Activated CD8-positive, alpha-beta memory T cell treated with anti-CD3 and anti-CD28 coated beads, Interleukin-2, amount 50 U/mL, for 1 hour (primary cell): Measurements from ENCODE around the gene MTG2.

ENCODE experiments used
- DNase-seq: peaks from one replicate; pipeline ENCODE4 v3.0.0-alpha.2; 2020; ENCODE audit errors: extremely low read depth

The MTG2 gene

DNA sequence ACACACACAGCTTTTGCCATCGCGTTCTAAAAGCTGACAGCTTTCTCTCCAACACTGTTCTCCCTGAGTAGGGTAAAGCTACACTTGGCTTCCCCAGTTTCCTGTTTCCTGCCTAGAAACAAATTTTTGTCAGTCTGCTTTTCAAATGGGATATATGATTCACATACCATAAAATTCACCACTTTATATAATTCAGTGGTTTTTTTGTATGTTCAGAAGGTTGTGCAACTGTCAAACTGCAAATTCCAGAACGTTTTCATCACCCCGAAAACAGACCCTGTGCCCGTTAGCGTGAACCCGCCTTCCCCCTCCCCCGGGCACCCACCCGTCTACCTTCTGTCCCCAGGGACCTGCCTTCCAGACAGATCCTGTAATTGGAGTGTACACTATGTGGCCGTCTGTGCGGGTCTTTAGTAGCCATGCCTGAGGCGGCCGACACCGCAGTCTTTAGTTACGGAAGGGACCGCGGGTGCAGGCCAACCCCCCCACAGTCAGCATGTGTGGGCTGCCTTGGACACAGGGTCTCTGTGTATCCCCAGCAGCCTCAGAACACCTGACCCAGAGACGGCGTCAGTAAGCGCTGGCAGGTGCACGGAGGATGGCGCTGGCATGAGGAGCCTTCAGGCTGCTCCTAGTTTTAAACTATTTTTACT lies 20.7 kb downstream of the MTG2 start:
- no peak for DNase-seq

DNA sequence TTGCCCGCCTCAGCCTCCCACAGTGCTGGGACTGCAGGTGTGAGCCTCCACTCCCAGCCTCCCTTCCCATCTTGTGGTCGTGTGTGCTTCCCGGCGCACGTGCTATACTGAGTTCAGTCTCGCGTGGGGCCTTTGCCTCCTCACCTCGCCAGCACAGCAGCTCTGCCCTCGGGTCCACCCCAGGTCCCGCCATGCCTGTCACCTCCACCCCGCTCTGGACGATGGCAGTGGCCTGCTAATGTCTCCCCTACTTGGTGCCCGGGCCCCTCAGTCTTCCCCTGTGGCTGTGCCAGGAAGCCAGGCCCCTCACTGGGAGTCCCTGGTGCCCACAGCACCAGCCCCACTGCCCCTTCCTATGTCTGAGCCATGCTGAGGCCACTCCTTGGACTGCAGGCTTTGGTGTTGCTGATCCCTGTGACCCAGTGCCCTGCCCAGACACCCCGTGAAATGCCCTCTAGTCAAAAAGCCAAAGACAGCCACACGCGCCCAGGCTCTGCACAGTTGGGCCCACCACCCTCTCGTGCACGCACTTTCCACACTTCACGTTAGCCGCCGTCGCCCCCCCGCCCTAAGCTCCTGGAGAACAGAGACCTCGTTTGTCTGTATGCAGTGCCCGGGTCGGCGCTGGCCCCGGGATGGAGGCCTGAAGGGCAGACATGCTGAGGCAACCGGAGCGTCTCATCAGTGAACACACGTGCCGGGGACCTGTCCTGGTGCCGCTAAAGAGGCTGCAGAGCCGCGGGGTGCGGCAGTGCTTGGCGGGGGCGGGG lies 23.0 kb downstream of the MTG2 start:
- DNase-seq = no peak

DNA sequence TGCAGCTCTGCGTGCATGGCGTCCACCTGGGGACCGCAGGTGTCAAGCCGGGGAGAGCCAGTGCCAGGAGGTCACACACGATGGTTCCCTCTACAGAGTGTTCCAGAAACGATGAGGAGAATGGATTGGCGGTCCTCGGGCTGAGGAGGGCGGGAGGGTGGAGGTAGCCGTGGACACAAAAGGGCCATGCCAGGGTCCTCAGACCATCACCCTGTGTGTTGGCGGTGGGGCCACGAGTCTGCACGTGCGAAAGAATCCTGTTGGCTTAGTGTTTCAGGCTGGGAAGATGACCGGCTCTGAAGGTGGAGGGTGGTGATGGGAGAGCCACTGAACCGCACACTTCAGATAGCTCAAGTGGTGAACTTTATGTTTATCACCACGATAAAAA lies 23.6 kb downstream of the MTG2 start:
- DNase-seq = no peak

DNA sequence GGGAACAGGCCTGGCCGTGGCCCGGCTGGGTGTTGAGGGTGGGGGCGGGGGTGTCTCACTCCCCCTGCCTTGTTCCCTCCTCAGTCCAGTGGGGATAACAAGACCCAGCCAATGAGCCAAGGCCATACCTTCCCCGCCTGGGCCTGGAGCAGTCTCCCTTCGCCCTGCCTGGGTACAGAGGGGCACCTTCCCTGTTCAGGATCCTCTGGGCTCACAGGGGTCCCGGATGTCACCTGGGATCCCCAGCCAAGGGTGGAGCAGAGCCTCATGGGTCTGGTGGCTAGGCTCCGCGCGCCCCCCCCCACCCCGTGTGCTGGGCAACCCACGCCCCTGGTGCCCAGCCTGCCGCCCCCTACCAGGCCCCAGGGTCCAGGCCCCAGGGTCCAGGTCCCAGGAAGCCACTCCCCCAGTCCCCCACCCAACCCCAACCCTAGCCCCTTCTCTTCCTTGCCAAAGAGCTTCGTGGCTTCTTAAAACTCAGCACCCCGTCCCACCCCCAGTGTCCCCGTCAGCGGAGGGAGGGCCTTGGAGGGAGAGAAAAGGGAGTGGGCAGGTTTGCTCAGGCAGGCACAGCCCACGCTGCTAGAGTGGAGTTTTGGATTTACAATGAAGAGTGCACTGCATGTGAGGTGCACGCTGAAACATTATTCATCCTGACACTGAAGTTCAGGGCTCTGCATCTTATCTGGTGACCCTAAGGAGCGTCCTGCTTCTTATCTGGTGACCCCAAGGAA lies 25.4 kb downstream of the MTG2 start:
- no peak for DNase-seq

DNA sequence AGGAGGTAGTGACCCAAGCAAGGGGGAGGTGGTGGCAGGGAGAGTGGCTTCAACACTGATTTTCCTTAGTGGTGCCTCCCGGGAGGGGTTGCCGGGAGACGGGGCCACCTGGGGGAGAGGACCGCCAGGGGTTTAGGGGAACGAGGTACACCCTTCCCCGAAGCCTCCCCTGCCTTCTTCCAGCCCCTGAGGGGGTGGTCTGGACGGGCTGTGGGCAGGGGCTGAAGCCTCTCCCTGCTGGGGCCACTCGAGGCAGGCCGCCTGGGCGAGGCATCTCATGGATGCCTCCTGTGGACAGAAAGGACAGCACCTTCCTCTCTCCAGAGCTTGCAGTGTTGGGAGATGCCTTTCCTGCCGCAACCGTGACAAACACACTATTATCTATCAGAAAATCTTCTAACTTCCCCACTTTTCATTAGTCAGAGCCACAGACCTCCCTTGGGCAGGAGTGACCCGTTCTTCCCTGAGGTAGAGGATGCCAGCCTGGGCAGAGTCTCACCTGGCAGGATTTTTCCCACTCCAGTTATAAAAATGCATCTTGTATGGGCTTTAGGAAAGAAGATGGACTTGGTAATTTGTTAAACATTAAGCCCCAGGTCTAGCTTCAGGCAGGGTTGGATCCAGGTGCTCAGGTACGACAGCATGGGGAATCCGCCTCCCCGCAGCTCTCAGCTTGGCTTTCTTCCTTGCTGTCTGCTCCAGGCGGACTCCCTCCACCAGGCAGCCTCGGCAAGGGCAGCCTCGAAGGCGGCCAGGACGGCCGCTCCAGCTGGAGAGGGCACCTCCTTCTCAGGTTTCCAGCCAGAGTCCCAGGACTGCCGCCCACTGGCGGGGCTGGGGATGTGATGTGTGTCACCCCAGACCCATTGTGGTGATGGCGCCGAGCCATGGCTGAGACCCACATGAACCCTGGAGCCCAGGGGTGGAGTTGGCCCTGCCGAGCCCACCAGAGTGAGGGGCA lies 26.2 kb downstream of the MTG2 start:
- no peak for DNase-seq

DNA sequence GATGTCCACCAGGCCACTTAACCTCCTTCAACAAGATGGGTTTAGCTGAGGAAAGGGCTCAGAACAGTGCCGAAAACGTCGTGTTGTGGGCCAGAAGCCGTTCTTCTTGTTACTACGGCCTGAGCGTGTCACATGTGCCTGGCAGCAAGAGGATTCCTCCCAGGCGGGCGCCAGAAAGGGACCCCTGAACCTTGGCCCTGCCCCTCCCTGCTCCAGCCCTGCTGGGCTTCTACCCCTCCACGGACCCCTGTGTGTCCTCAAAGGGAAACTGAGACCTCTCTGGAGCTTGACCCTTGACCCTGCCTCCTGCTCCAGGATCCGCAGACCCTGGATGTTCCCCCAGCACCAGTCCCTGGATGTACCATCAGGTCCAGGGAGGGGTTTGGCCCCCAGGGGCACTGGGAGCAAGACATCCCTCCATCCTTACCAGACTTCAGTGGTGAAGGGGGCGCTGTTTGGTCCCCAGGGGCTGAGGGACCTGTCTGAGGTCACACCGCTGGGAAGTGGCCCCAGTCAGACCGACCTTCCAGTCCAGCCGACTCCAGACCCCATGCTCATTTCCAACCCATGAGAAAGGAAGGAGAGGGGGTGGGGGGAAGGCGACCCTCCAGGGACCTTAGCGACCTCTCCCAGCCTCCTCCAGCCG lies 27.1 kb downstream of the MTG2 start:
- DNase-seq = no peak

DNA sequence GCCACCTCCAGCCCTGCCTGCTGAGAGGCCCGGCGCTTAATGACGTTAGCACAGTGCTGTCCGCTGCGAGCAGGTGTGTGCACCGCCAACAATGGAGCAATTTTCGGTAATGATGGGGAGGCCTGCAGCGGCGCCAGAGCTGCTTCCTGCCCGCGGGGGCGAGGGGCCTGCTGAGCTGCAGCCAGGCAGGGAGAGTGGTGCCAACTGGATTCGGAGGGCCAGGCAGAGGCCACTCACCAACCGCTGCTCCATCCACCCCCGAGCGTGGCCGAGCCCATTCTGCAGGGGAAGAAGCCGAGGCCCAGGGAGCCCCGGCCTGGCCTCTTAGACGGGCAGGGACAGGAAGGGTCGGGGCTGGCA lies 27.6 kb downstream of the MTG2 start:
- DNase-seq = no peak

DNA sequence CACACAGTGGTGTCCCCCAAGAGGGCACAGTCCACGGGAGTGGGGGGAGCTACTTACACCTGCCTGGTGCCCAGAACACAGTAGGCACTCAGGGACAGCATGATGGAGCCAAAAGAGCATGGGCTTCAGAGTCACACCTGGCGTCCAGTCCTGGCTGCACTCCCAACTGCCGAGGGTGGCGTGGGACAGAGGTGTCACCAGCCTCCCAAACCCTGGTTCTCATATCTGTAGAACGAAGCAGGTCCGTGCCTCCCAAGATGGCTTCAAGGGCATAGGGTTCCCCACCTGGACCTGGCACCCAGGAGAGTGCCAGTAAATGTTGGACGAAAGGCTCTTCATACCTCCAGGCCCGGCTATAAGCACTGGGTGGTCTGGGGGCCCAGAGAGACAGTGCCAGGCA lies 28.4 kb downstream of the MTG2 start:
- DNase-seq = no peak

DNA sequence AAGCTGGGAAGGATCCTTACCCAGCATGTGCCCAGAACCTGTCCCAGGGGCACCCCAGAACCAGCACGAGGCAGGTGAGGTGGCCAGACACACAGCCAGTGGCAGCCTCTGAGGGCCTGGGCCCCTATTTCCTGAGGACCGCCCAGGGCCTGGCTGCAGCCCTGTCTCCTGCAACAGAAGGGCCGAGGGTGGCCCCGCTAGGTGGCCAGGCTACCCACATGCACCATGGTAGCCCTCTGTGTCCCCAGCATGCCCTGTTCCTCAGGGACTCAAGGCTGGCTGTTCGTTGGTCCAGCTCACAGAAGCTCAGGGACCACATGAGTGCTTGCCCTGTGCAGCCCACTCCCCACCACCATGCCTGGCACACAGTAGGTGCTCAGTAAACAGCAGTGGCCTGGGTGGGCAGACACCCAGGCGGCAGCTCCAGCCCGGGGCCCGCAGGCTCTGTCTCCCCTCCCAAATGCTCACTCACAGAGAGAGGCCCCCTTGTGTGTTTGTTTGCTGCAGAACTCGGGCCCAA lies 29.0 kb downstream of the MTG2 start:
- no peak for DNase-seq

DNA sequence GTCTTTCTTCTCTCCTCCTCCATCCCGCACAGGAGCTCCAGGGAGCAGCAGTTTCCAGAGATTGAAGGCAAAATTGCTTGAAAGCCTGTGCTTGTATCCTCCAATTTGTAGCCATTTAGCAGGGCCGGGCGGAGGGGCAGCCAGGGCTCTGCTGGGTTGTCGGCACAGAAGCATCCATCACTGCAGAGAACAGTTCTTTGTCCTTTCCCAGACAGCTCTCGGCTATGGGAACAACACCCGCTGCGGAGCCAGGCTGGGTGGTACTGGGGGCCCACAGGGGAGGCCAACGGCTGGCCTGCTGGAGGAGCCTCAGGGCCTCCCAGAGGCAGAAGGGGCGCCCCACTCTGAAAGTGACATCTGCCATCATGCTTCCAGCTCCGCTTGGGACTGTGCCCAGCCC lies 29.5 kb downstream of the MTG2 start:
- DNase-seq = no peak

DNA sequence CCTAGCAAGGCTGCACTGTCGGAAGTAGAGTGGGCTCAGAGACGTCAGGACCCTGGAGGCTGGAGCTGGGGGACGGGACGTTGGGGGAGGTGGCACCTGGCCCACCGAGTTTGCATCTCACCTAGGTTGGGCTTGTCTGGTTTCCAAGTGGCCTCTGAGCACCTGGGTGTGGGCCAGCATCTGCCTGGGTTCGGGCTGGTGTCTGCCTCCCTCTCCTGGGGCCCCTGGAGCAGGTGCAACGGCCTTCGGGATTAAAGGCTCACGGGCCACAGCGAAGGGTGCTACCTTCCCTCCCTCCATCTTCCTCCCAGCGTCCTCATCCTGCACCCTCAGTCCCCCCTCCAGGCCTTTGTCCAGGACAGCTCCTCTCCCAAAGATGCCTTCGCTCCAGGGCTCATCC lies 31.2 kb downstream of the MTG2 start:
- no peak for DNase-seq

DNA sequence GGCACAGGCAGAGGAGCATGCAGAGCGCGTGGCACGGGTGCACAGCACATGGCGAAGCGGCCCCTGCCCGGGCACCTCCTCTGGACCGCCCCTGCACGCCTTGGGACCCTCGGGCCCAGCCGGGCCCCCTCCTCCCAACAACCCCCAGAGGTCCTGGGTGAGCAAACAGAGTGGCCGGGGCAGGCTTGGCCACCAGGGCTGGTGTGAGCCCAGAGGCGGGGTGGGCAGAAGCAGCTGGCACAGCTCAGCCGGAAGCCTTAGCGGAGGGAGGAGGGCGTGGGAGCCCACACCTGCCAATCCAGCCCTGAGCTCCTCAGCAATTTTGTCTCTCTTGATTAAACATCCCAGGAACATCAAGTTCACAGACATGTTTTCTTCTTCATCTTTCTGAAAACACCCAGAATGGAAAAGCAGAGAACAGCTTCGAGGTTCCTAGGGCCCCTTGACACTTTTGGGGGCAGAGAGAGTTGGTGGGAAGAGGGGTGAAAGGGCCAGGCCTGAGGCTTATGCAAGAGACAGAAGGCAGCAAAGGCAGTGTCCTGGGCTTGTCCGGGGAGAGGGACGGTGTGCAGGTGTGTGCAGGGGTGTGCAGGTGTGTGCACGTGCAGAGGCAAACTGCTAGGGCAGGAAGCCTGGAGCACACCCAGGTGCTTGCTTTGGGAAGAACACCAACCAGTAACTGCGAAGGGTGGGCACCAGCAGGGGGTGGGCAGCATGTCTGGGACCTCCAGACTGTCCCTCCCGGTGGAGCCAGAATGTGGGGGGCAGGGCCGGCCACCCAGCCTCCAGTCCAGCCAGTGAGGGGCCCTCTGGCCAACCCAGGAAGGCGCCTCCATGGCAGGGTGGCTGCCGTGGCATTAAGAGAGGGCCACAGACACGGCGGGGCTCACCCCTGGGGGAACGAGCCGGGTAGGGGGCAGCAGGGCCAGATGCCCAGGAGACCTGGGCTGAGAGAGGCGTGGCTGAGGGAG lies 32.5 kb downstream of the MTG2 start:
- no peak for DNase-seq

DNA sequence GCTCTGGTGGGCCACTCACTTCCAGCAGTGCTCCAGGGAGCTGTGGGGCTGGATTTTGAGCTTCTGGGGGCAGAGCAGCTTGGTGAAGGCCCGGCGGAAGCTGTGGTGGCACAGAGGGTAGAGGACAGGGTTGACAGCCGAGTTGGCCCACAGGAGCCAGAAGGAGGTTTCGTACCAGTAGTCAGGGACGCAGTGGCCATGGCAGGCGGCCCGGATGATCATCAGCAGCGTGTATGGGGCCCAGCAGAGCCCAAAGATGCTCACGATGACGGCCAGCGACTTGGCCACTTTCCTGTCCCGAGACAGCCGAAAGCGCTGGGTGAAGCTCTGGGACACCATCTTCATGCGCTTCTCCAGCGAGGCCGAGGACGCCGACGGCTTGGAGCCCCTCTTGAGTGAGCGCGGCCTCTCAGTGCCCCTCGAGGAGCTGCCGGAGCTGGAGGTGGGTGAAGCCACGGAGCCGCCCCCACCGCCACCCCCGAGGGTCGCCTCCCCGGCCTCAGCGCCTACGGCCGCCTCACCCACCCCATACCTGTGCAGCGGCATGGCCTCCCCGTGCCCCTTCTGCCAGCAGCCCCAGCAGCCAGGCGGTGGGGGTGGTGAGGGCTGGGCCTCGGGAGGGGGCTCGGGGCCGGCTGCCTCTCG lies 33.3 kb downstream of the MTG2 start:
- DNase-seq = no peak

DNA sequence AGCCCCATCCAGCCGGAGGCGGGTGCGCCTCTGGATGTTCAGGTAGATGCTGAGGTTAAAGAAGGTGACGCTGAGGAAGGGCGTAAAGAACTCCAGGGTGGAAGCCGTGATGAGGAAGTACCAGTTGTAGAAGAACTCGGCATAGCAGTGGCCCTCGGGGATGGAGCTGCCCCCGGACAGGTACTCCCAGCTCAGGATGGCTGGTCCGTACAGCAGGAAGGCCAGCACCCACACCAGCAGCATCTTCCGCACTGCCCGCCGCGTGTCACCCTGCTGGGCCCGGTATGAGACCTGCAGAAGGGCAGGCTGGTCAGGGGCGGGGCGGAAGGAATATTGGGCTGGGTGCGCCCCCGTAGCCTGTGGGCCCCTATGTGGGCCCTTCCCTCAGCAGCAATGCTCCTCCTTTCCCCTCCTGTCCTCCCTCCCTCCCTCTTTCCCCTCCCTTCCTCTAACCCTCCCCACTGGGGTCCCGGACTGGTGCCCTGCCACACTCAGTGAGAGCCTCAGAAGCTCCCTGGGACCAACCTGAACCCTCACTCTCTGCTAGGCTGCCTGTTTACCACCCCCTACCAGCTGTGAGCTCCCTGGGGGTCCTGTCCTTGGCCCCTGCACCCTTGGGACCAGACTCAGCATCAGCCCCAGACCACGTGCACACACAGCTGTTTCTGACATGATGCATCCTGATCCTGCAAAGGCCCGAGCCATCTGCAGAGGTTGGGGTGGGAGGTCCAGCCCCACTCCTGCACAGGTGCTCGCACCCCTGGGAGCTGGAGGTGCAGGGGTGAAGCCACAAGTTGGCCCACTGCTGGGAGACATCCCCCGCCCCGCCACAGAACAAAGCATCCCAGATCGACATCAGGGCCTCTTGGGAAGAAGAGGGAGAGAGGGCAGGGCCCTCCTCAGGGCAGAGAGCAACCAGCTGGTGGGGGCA lies 34.1 kb downstream of the MTG2 start:
- no peak for DNase-seq

DNA sequence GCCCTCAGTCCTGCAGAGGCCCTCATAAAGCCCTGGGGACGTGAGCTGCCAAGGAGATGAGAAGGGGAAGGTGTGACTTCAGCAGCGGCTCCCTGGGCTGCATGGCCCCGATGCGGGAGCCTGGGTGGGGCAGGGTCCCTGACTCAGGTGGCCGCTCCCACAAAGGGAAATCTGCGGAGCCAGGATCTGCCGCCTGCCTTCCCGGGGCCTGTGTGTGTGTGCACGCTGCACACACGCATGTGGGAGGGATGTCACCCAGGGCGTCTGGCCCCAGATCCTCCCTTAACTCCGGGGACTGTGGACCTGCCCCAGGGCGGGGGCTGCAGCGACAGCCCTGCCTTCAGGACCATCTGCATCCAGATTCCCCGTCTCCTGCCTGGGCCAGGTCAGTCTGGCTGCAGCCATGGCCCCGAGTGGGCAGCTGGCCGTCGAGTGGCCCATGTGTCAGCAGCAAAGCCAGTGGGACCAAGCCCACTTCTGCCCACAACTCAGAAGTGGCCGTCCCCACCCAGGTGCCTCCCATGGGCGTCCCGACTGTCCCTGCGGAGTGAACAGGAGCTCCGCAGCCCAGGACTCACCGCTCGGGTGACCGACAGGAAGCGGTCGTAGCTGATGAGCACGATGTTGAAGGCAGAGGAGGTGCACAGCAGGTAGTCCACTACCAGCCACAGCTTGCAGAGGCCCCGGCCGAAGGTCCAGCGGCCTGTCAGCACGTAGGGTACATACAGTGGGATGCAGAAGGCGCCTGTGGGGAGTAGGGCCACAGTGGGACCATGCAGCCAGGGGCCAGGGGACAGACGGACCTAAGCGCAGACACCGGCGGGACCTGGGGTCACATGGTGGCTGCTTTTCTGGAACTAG lies 35.3 kb downstream of the MTG2 start:
- no peak for DNase-seq

DNA sequence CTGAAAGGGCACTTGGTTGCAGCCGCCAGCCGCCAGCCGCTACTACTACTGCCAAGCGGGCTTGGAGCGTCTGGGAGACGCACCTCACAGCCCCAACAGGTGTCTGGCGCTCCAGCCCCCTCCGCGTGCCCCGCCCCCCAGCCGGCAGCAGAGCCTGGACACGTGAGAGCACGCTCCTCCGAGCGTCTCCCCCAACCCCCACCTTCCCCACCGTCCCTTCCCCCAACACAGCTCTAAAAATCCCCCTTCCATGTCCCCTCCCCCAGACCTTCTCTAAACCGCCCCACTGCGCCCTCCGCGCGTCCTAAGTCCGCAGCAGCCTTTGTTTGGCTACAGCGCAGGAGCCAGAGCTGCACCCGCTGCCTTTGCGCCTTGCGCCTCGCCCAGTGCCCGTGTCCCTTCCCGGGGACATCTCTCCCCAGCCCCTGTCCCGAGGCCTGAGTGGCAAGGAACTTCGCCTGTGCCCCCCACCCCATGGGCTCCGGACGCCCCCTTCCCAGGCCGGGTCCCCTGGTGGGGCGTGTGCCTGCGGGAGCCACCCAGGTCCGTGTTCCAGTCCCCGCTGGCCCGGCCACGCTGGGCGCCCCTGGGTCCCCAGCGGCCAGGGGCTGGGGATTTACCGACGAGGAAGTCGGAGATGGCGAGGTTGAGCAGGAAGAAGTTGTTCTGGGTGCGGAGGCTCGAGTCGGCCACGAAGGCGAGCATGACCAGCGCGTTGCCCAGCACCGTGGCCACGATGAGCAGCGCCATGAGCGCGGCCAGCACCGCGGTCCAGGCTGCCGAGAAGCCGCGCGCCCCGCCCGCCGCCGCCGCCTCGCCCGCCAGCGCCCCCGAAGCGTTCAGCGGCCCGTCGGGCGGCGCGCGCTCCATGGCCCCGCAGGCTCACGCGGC lies 36.5 kb downstream of the MTG2 start:
- no peak for DNase-seq
